ENCODE results near the gene HIVEP2. TPM values are rescaled to one million over a fixed set of nuclear protein-coding genes. Genes with fewer than 3 reads are reported as not detected.

HIVEP2 gene
- total RNA-seq, 1 donor from 2014 or later: 27.0 TPM

- intact Hi-C loops (cut with micrococcal nuclease): no loop called here
Measured at GRCh38 chr6:142897659-142898058, 47.3 kb downstream of the HIVEP2 start.

GRCh38 chr6:142896732-142897131, 48.2 kb downstream of the HIVEP2 start:
- intact Hi-C loops (cut with micrococcal nuclease): no loop called here

- intact Hi-C loops (cut with micrococcal nuclease): no loop called here
Measured at GRCh38 chr6:142893088-142893487, 51.9 kb downstream of the HIVEP2 start.

GRCh38 chr6:142892254-142893021, 52.5 kb downstream of the HIVEP2 start:
- intact Hi-C loops (cut with micrococcal nuclease): no loop called here

- intact Hi-C loops (cut with micrococcal nuclease): no loop called here
Measured at GRCh38 chr6:142891454-142891853, 53.5 kb downstream of the HIVEP2 start.

- intact Hi-C loops (cut with micrococcal nuclease): loop anchor here (10.0 kb wide), 2 partner anchors 324 to 494 kb away; no protein-coding TSS in a partner anchor
Measured at GRCh38 chr6:142888456-142888855, 56.5 kb downstream of the HIVEP2 start.

GRCh38 chr6:142887517-142887916, 57.5 kb downstream of the HIVEP2 start:
- intact Hi-C loops (cut with micrococcal nuclease): loop anchor here (1.0 to 10.0 kb wide), 4 partner anchors 15 to 493 kb away; no protein-coding TSS in a partner anchor

- intact Hi-C loops (cut with micrococcal nuclease): loop anchor here (1.0 to 10.0 kb wide), 4 partner anchors 16 to 492 kb away; no protein-coding TSS in a partner anchor
Measured at GRCh38 chr6:142886431-142887170, 58.4 kb downstream of the HIVEP2 start.

GRCh38 chr6:142885182-142885867, 59.7 kb downstream of the HIVEP2 start:
- intact Hi-C loops (cut with micrococcal nuclease): loop anchor here (1.0 to 10.0 kb wide), 14 partner anchors 13 to 565 kb away; partner anchors contain the start of genes ADAT2 and PEX3

- intact Hi-C loops (cut with micrococcal nuclease): loop anchor here (1.0 to 10.0 kb wide), 14 partner anchors 12 to 566 kb away; partner anchors contain the start of genes ADAT2 and PEX3
Measured at GRCh38 chr6:142884214-142885035, 60.6 kb downstream of the HIVEP2 start.

GRCh38 chr6:142883011-142883410, 62.0 kb downstream of the HIVEP2 start:
- intact Hi-C loops (cut with micrococcal nuclease): loop anchor here (10.0 kb wide), 2 partner anchors 318 to 488 kb away; no protein-coding TSS in a partner anchor

- intact Hi-C loops (cut with micrococcal nuclease): loop anchor here (10.0 kb wide), 2 partner anchors 317 to 487 kb away; no protein-coding TSS in a partner anchor
Measured at GRCh38 chr6:142881761-142882160, 63.2 kb downstream of the HIVEP2 start.

- intact Hi-C loops (cut with micrococcal nuclease): loop anchor here (10.0 kb wide), 2 partner anchors 316 to 486 kb away; no protein-coding TSS in a partner anchor
Measured at GRCh38 chr6:142881290-142881689, 63.7 kb downstream of the HIVEP2 start.

GRCh38 chr6:142880201-142880600, 64.8 kb downstream of the HIVEP2 start:
- intact Hi-C loops (cut with micrococcal nuclease): loop anchor here (10.0 kb wide), 2 partner anchors 315 to 485 kb away; no protein-coding TSS in a partner anchor

GRCh38 chr6:142879527-142879926, 65.4 kb downstream of the HIVEP2 start:
- intact Hi-C loops (cut with micrococcal nuclease): no loop called here

- intact Hi-C loops (cut with micrococcal nuclease): no loop called here
Measured at GRCh38 chr6:142879076-142879475, 65.9 kb downstream of the HIVEP2 start.

GRCh38 chr6:142878407-142878806, 66.6 kb downstream of the HIVEP2 start:
- intact Hi-C loops (cut with micrococcal nuclease): no loop called here

GRCh38 chr6:142874676-142875075, 70.3 kb downstream of the HIVEP2 start:
- intact Hi-C loops (cut with micrococcal nuclease): no loop called here

- intact Hi-C loops (cut with micrococcal nuclease): loop anchor here (1.0 kb wide), 2 partner anchors 13 to 30 kb away; no protein-coding TSS in a partner anchor
Measured at GRCh38 chr6:142872376-142872775, 72.6 kb downstream of the HIVEP2 start.

- intact Hi-C loops (cut with micrococcal nuclease): loop anchor here (1.0 kb wide), 4 partner anchors 13 to 30 kb away; no protein-coding TSS in a partner anchor
Measured at GRCh38 chr6:142871910-142872331, 73.1 kb downstream of the HIVEP2 start.

All from T-helper 1 cell treated with Interleukin-12 subunit alpha and Interleukin-12 subunit beta and Interleukin-4 antibody, amounts not matched to agents 30 ng/mL and 1 ng/mL, for 36 hours (primary cell).